H9 (cell line): ENCODE data around the gene TGFA. TPM values are rescaled to one million over a fixed set of nuclear protein-coding genes. Genes with fewer than 3 reads are reported as not detected.

Experiments
- DNase-seq: peaks from one replicate; pipeline ENCODE4 v3.0.0-alpha.2; 2017
- H2AFZ ChIP-seq: one replicate; pipeline ENCODE4 v1.6.1; 2013; ENCODE audit warnings: mild to moderate bottlenecking, low read length, control low read depth, moderate library complexity
- H2AK5ac ChIP-seq: 2 replicates; pipeline ENCODE4 v1.6.1; 2013; ENCODE audit warnings: low read length, control low read depth, mixed read lengths; ENCODE audit not compliant: insufficient read length
- H2BK120ac ChIP-seq: one replicate; pipeline ENCODE4 v1.6.1; 2013; ENCODE audit warnings: low read depth, mild to moderate bottlenecking, low read length, control low read depth, inconsistent platforms; ENCODE audit not compliant: poor library complexity, severe bottlenecking
- H2BK12ac ChIP-seq: 2 replicates; pipeline ENCODE4 v1.6.1; 2013; ENCODE audit warnings: low read length, control low read depth, mixed read lengths, low read depth; ENCODE audit not compliant: insufficient read length
- H2BK15ac ChIP-seq: 2 replicates; pipeline ENCODE4 v1.6.1; 2013; ENCODE audit warnings: low read depth, low read length, control low read depth
- H2BK20ac ChIP-seq: one replicate; pipeline ENCODE4 v1.6.1; 2013; ENCODE audit warnings: low read depth, mild to moderate bottlenecking, low read length, control low read depth, inconsistent platforms; ENCODE audit not compliant: poor library complexity, severe bottlenecking
- H2BK5ac ChIP-seq: 2 replicates; pipeline ENCODE4 v1.6.1; 2013; ENCODE audit warnings: low read length, control low read depth, mixed read lengths; ENCODE audit not compliant: insufficient read length
- H3K14ac ChIP-seq: 2 replicates; pipeline ENCODE4 v1.6.1; 2013; ENCODE audit warnings: low read length, control low read depth; ENCODE audit not compliant: insufficient read depth
- H3K18ac ChIP-seq: 2 replicates; pipeline ENCODE4 v1.6.1; 2013; ENCODE audit warnings: low read depth, mild to moderate bottlenecking, mixed read lengths, low read length, control low read depth; ENCODE audit not compliant: insufficient read length
- H3K23ac ChIP-seq: 2 replicates; pipeline ENCODE4 v1.6.1; 2013; ENCODE audit warnings: low read length, control low read depth, mixed read lengths, low read depth; ENCODE audit not compliant: insufficient read length
- H3K23me2 ChIP-seq: 2 replicates; pipeline ENCODE4 v1.6.1; 2013; ENCODE audit warnings: low read depth, mild to moderate bottlenecking, mixed read lengths, low read length, control low read depth; ENCODE audit not compliant: insufficient read length, poor library complexity, severe bottlenecking
- H3K27ac ChIP-seq: 2 replicates; pipeline ENCODE4 v1.5.1; 2013; ENCODE audit warnings: low read length, control low read depth, mixed read lengths, low read depth; ENCODE audit not compliant: insufficient read length
- H3K27me3 ChIP-seq: 2 replicates; pipeline ENCODE4 v1.6.1; 2013; ENCODE audit warnings: low read length, control low read depth, inconsistent platforms; ENCODE audit not compliant: insufficient read depth
- H3K4ac ChIP-seq: 2 replicates; pipeline ENCODE4 v1.6.1; 2013; ENCODE audit warnings: low read depth, mild to moderate bottlenecking, control low read depth, inconsistent platforms, low read length, moderate library complexity
- H3K4me1 ChIP-seq: 2 replicates; pipeline ENCODE4 v1.6.1; 2013; ENCODE audit warnings: low read length, control low read depth, inconsistent platforms; ENCODE audit not compliant: insufficient read depth
- H3K4me2 ChIP-seq: 2 replicates; pipeline ENCODE4 v1.6.1; 2013; ENCODE audit warnings: low read length, control low read depth, mixed read lengths; ENCODE audit not compliant: insufficient read length, insufficient read depth
- H3K56ac ChIP-seq: 2 replicates; pipeline ENCODE4 v1.6.1; 2013; ENCODE audit warnings: low read depth, mild to moderate bottlenecking, mixed read lengths, low read length, control low read depth; ENCODE audit not compliant: insufficient read length
- H3K79me1 ChIP-seq: 2 replicates; pipeline ENCODE4 v1.6.1; 2013; ENCODE audit warnings: low read depth, mild to moderate bottlenecking, moderate library complexity, low read length, control low read depth, inconsistent platforms; ENCODE audit not compliant: insufficient read depth, poor library complexity, severe bottlenecking
- H3K79me2 ChIP-seq: 2 replicates; pipeline ENCODE4 v1.6.1; 2013; ENCODE audit warnings: low read length, control low read depth, inconsistent platforms; ENCODE audit not compliant: insufficient read depth
- H3K9ac ChIP-seq: 2 replicates; pipeline ENCODE4 v1.6.1; 2013; ENCODE audit warnings: low read length, control low read depth, mixed read lengths; ENCODE audit not compliant: insufficient read length; ENCODE audit errors: extremely low read depth
- H3K9me3 ChIP-seq: one replicate; pipeline ENCODE4 v1.6.1; 2013; ENCODE audit warnings: low read depth, low read length, inconsistent platforms; ENCODE audit not compliant: control insufficient read depth
- H3T11ph ChIP-seq: one replicate; pipeline ENCODE4 v1.6.1; 2013; ENCODE audit warnings: mild to moderate bottlenecking, low read length, control low read depth, inconsistent platforms
- H4K20me1 ChIP-seq: one replicate; pipeline ENCODE4 v1.6.1; 2013; ENCODE audit not compliant: control insufficient read depth, insufficient read length, insufficient read depth
- H4K5ac ChIP-seq: 2 replicates; pipeline ENCODE4 v1.6.1; 2013; ENCODE audit warnings: low read depth, mild to moderate bottlenecking, mixed read lengths, low read length, control low read depth; ENCODE audit not compliant: insufficient read length
- H4K8ac ChIP-seq: replicated peaks from 2 replicates; pipeline ENCODE4 v1.6.1; 2013; ENCODE audit warnings: low read length, control low read depth, mixed read lengths, low read depth; ENCODE audit not compliant: insufficient read length
- H4K91ac ChIP-seq: 2 replicates; pipeline ENCODE4 v1.6.1; 2013; ENCODE audit warnings: low read depth, mild to moderate bottlenecking, moderate library complexity, mixed read lengths, low read length, control low read depth; ENCODE audit not compliant: insufficient read length
- H3K27ac Mint-ChIP-seq, 3 experiments: 2 replicates in 2 of 3; 3 replicates in 1 of 3; pipeline ENCODE4 v1.8.0; 2020 to 2021; ENCODE audit warnings: mixed read lengths in 3 of 3, mild to moderate bottlenecking in 1 of 3, moderate library complexity in 1 of 3
- H3K27me3 Mint-ChIP-seq: 2 replicates; pipeline ENCODE4 v1.8.0; 2021; ENCODE audit warnings: low read depth, mild to moderate bottlenecking, moderate library complexity, mixed read lengths
- H3K36me3 Mint-ChIP-seq, 3 experiments: 2 replicates in 2 of 3; 3 replicates in 1 of 3; pipeline ENCODE4 v1.8.0; 2020 to 2021; ENCODE audit warnings: low read depth in 3 of 3, mixed read lengths in 3 of 3; ENCODE audit not compliant: insufficient read depth in 1 of 3
- H3K4me1 Mint-ChIP-seq, 2 experiments: 2 replicates each; pipeline ENCODE4 v1.8.0; 2020; ENCODE audit warnings: mixed read lengths in 2 of 2
- H3K4me3 Mint-ChIP-seq, 2 experiments: 2 replicates in 1 of 2; 3 replicates in 1 of 2; pipeline ENCODE4 v1.8.0; 2020 to 2021; ENCODE audit warnings: mild to moderate bottlenecking in 2 of 2, mixed read lengths in 2 of 2, moderate library complexity in 1 of 2
- H3K9me3 Mint-ChIP-seq, 2 experiments: 2 replicates in 1 of 2; 3 replicates in 1 of 2; pipeline ENCODE4 v1.8.0; 2020; ENCODE audit warnings: mild to moderate bottlenecking in 2 of 2, mixed read lengths in 2 of 2, moderate library complexity in 1 of 2
- CTCF ChIP-seq: fragments of 200-600 bp; sonication (generic); conservative IDR thresholded peaks from 3 replicates; pipeline ENCODE4 v1.8.0; 2021; ENCODE audit warnings: antibody characterized with exemption, mild to moderate bottlenecking
- WGBS: extraction: QIAGEN DNeasy Blood & Tissue Kit; methylation state at CpG from one replicate; pipeline ENCODE4 v1.1.7; 2013; ENCODE audit warnings: missing lambda C conversion rate, low lambda C conversion rate, mixed read lengths; ENCODE audit not compliant: insufficient read length; ENCODE audit errors: extremely low coverage; 5-methylcytosine and 5-hydroxymethylcytosine counted together
- total RNA-seq: library from RNA; stranded (reverse); gene quantifications from 2 replicates; pipeline ENCODE4 v1.2.1, GENCODE V29; 2021

Gene TGFA
- total RNA-seq, 1 experiment from 2014 or later = 3.3 TPM

DNA sequence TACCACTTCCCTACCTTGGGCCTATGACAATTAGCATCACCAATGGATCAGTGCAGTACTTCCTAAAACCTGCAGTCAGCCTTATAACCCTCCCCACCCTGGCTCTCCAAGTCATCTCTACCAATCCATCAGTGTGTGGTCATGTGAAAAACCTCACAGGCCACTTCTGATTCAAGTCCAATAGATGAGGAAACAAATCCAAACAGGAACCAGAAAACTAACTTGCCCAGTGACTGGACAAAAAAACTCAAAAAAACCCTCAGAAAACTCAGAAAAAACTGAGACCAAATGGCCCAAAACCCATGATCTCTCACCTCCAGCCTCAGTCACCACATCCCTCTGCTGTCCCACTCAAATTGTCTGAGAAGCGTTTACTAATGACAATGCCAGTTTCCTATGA is 43.3 kb downstream of the TGFA start:
- Histone ChIP-seq H2BK5ac (no peak overlapping the region), H3K4me1 (peaks cover 9% of the 10 kb centered on the region), H3T11ph (no peak overlapping the region), H4K8ac (no peak overlapping the region), H3K14ac (no peak overlapping the region), H3K18ac (no peak overlapping the region), H3K4ac (no peak overlapping the region), H3K79me2 (no peaks in the 10 kb centered on the region), H3K9ac (no peak overlapping the region), H3K23me2 (no peaks in the 10 kb centered on the region), H3K56ac (no peak overlapping the region), H3K23ac (no peak overlapping the region), H4K20me1 (no peaks in the 10 kb centered on the region), H3K4me2 (no peak overlapping the region), H3K27ac (no peak overlapping the region), H2BK20ac (no peak overlapping the region), H3K27me3 (no peaks in the 10 kb centered on the region), H2AK5ac (no peak overlapping the region), H3K9me3 (no peaks in the 10 kb centered on the region), H2BK15ac (no peak overlapping the region), H2BK120ac (no peak overlapping the region), H4K5ac (no peak overlapping the region), H4K91ac (no peak overlapping the region), H3K79me1 (no peaks in the 10 kb centered on the region), H2AFZ (no peak overlapping the region), H2BK12ac (no peak overlapping the region)
- no peak for TF ChIP-seq CTCF
- H3K4me3 Mint-ChIP-seq = no peak overlapping the region
- no peaks in the 10 kb centered on the region for H3K9me3 Mint-ChIP-seq
- DNase-seq = no peak
- no CpG with 5 or more reads among the region's 1 CpG for WGBS
- no peaks in the 10 kb centered on the region for H3K36me3 Mint-ChIP-seq
- peaks cover 29 to 30% of the 10 kb centered on the region in 2 experiments for H3K4me1 Mint-ChIP-seq
- H3K27ac Mint-ChIP-seq = no peak overlapping the region
- H3K27me3 Mint-ChIP-seq = no peaks in the 10 kb centered on the region
